CD4-positive, alpha-beta T cell treated with Interleukin-6 at 100 ng/mL for 8 hours (primary cell): Measurements from ENCODE around the gene PRSS27.
"Not testable (repeated sequence)": the region's sequence is repeated elsewhere in the genome, so short reads cannot be mapped to it uniquely, and the experiment has no call there.

ENCODE experiments used
- DNase-seq: peaks from one replicate; pipeline ENCODE4 v3.0.0-alpha.2; 2020; ENCODE audit warnings: mixed read lengths, low spot score

The PRSS27 gene

DNA sequence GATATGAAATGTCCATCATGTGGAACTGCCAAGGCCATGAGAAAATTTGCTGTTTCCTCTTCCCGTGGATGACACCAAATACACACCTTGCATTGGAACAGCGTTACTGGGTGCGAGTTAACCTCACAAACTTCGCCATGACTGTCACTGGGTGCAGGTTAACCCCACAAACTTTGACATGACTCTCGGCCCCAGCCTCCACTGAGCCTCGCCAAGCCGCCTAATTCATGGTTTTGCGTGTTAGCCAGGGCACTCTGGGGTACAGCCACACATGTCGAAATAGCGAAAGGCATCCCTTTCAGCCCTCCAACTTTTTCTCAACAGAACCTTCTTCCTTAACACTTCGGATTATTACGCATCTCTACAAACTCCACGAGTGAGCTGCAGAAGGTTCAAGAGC, 48.3 kb downstream of the PRSS27 start:
- DNase-seq, result no peak

DNA sequence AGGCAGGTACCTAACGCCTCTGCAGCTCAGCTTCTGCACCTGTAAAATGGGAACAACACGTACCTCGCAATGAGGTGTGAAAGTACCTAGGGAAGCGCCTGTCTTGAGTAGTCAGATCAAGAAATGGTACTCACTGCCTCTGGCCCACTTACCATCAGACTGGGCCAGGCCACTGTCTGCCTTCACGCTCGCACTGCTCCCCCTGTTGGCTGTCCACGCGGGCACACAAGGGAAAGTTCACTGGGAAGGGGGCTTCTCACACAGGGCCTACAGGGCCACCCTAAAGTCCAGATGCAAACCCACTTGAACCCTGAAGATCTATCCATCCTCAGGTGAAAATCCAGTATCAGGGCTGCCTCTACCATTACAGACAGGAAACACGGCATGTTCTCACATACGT, 48.8 kb downstream of the PRSS27 start:
- not testable (repeated sequence) for DNase-seq

DNA sequence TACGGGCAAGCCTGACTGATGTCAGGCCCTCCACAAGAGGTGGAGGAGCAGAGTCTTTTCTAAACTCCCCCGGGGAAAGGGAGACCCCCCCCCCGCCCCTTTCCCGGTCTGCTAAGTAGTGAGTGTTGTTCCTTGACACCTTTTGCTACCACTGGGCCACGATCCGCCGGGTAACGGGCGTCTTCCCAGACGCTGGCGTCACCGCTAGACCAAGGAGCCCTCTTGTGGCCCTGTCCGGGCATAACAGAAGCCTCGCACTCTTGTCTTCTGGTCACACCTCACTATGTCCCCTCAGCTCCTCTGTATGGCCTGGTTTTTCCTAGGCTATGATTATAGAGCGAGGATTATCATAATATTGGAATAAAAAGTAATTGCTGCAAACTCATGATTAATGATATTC, 50.0 kb downstream of the PRSS27 start:
- DNase-seq, result peak; percentile 24

DNA sequence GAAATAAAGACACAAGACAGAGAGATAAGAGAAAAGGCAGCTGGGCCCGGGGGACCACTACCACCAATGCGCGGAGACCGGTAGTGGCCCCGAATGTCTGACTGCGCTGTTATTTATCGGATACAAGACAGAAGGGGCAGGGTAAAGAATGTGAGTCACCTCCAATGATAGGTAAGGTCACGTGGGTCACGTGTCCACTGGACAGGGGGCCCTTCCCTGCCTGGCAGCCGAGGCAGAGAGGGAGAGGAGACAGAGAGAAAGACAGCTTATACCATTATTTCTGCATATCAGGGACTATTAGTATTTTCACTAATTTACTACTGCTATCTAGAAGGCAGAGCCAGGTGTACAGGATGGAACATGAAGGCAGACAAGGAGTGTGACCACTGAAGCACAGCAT, 50.4 kb downstream of the PRSS27 start:
- DNase-seq, result not testable (repeated sequence)

DNA sequence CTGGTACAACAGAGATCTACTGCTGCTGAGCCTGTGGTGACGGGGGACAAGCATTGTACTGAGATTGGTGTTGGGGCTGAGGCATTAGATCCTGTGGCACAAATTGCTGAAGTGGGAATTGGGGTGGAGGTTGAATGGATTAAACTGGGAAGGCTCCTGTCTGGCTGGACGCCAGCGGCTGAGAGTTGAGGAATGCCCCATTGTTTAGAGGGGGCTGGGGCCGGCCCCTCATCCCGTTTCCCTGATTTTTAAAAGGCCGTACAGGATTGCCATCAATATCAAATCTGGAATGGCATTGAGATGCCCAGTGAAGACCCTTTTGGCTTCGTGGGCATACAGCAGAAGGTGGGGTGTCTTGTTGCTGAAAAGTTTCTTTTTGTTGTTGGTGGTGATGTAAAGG, 53.4 kb downstream of the PRSS27 start:
- DNase-seq, result not testable (repeated sequence)

DNA sequence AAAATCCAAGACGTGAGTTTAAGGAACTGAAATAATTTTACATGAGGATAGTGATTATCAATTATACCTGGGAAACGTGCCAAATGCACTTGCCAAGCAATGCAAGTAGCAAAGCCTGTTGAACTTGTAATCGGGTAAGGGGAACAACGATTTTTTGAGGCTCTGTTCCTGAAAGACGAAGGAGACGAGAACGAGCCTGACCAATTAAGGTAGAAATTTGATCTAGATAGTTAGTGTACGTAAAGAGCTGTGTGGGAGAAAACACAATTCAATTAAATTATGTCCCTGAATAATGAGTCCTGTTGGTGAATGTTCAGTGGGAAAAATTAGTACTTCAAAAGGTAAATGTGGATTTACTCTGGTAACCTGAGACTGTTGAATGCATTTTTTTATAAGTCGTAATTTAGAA, 55.4 kb downstream of the PRSS27 start:
- DNase-seq, result no peak

DNA sequence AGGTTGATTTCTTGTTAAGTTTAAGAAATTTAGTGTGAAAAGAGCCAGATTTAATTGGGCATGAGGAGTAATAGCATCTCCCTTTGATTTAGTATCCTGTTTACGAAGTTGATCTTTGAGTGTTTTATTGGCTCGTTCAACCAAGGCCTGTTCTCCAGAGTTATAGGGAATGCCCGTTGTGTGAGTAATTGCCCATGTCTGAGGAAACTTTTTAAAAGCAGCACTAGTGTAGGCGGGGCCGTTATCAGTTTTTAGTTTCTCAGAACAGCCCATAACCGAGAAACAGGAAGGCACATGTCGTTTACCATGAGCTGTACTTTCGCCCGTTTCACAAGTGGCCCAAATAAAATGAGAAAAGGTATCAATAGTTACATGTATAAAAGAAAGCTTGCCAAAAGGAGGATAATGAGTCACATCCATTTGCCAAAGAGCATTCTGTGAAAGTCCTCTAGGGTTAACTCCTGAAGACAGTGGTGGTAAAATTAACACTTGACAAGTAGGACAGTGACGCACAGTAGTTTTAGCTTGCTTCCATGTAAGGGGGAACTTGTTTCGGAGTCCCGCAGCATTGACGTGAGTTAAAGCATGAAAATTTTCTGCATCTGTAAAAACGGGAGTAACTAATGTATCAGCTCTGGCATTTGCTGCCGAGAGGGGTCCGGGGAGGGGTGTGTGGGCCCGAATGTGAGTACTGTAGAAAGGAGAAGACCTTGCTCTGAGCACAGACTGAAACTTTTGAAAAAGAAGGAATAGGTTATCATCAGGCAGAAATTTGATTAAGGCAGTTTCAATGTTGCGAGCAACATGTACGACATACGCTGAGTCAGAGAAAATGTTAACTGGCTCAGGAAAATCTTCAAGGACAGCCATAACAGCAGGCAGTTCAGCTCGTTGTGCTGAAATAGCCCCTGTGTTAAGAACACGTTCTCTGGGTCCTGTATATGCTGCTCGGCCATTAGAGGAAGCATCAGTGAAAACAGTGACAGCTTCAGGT, 56.2 kb downstream of the PRSS27 start:
- DNase-seq, result peak; percentile 14
